GM21529 (cell line): Measurements from ENCODE around the gene PPOX.

Experiments
- ATAC-seq: cut with Tn5 transposase; IDR thresholded peaks from one replicate; pipeline ENCODE4 v1.9.1; 2021; ENCODE audit not compliant: unreplicated experiment

The PPOX gene

DNA sequence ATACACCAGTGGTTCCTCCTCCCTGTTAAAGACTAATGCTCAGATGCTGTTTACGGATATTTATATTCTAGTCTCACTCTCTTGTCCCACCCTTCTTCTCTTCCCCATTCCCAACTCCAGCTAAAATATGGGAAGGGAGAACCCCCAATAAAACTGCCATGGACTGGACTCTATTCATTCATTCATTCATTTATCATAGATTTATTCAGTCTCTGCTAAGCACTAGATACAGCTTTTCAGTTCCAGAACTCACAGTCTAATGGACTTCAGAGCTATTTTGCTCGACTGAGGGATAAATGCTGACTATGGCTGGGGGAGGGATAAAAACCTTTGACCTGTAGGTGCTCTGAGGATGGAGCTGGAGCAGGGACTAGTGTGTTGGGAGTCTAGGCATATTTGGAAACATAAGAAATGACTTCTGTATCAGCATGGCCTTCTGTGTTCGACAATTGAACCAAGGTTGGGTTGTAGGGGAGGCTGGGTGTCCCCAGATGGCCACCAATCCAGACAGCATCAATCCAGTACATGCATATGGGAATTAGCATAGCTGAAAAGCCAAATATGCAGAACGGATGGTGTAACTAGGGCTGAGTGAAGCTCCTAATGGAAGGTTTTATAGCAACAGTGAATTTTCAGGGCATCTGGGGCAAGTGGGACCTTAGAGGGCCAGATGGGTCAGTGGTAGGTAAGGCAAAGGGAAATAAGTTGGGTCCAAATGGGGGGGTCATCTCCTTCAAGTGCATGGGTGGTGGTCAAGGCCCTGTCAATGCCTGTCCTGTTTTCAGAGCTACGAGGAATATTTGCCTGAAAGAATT lies 53.1 kb downstream of the PPOX start:
- ATAC-seq: no peak

DNA sequence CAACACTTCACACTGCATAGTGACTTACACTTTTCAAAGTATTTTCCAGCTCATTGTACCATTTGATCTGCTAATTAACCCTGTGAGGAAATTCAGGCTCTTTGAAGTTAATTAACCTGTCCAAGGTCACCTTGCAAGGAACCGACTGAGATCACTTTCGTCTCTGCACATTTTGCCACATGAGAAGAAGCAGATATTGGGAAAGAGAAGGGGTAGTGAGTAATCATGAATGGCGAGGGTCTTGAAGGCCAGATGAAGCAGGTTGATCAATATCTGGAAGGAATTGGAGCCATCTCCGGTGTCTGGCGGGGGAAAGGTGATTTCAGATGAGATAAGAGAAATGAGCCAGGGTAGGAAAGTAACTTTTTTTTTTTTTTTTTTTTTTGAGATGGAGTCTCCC lies 53.8 kb downstream of the PPOX start:
- no peak for ATAC-seq
